GM19372 (cell line): Measurements from ENCODE around the gene RPS14.
"Not testable (repeated sequence)": the region's sequence is repeated elsewhere in the genome, so short reads cannot be mapped to it uniquely, and the experiment has no call there.

Source experiments
- ATAC-seq: cut with Tn5 transposase; IDR thresholded peaks from one replicate; pipeline ENCODE4 v1.9.1; 2021; ENCODE audit warnings: mild to moderate bottlenecking, low read depth, moderate library complexity; ENCODE audit not compliant: unreplicated experiment

The RPS14 gene

DNA sequence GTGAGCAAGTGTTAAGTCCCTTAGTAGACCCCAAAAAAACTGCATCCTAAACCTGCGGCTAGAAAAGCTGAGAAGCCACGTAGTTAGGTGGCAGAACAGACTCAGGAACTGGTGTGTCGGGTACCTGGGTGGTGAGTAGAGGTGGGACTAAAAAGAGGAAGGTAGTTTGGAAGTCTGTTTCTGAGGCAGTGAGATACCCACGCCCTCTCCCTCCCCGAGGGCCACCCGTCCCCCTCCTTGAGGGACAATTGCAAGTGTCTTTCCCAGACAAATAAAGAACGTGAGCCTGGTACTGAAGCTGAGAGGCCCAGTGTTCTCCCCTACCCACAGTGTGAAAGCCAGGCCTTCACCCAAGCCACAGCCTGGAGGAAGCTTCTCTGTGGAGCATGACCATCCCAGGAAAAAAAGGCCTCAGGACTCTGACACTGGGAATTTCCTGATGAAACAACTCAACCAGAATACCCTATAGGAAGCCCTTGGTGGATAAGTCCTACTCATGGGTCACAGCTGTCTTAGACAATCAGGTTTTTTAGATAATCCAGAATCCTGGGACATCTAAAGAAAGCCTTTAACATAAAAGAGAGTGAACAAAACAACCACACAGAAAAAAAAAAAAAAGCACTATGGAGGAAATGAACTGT lies 29.8 kb downstream of the RPS14 start:
- no peak for ATAC-seq

DNA sequence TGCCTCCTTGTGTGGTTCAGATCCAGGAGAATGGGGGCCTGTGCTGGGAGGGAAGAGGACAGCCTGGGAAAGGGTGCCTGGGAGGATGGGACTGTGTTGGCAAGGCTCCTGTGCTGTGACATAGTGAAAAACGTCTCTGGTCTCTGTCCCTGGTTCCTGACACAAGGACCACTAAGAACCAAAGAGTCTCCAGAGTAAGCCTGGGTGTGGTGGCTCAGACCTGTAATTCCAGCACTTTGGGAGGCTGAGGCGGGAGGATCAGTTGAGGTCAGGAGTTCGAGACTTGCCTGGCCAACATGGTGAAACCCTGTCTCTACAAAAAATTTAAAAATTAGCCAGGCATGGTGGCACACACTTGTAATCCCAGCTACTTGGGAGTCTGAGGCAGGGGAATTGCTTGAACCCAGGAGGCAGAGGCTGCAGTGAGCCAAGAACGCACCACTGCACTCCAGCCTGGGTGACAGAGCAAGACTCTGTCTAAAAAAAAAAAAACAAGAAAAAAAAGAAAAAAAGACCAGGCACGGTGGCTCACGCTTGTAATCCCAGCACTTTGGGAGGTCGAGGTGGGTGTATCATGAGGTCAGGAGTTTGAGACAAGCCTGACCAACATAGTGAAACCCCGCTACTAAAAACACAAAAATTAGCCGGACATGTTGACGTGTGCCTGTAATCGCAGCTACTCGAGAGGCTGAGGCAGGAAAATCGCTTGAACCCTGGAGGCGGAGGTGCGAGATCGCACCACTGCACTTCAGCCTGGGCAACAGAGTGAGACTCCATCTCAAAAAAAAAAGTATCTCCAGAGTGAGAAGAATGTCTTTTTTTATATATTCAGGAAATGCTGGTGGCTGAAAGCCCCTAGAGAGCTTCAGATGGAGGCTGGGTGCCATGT lies 35.4 kb downstream of the RPS14 start:
- not testable (repeated sequence) for ATAC-seq

DNA sequence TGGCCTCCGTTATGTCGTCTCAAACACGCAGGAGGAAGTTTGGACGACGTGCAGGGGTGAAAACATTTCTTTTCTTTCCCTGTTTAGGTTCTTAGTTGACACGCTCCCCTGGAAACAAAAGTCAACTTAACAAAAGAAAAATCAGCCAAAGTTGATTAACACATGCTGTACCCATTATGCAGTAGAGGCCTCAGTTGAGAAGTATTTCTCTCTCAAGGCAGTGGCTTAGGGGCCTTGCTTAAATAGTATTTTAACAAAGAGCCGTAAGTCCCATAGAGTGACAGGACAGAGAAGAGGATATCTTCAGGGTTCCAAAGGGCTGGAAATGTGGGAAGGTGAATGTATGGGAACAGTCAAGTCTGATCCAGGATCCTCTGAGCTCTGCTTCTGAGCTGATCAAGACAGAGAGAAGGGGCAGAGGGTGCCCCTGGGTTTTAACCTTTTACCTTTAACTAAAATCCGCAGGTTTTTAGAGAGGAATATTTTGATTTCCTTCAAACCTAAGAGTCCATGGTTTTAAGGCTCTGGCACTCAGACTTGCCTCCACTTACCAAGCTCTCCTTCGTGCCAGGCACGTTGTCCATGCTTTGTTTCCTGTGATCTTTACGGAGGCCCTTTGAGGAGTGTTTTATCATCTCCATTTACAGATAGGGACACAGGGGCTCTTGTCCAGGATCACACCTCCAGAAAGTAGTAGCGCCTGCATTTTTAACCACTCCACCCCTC lies 36.2 kb downstream of the RPS14 start:
- ATAC-seq = no peak

DNA sequence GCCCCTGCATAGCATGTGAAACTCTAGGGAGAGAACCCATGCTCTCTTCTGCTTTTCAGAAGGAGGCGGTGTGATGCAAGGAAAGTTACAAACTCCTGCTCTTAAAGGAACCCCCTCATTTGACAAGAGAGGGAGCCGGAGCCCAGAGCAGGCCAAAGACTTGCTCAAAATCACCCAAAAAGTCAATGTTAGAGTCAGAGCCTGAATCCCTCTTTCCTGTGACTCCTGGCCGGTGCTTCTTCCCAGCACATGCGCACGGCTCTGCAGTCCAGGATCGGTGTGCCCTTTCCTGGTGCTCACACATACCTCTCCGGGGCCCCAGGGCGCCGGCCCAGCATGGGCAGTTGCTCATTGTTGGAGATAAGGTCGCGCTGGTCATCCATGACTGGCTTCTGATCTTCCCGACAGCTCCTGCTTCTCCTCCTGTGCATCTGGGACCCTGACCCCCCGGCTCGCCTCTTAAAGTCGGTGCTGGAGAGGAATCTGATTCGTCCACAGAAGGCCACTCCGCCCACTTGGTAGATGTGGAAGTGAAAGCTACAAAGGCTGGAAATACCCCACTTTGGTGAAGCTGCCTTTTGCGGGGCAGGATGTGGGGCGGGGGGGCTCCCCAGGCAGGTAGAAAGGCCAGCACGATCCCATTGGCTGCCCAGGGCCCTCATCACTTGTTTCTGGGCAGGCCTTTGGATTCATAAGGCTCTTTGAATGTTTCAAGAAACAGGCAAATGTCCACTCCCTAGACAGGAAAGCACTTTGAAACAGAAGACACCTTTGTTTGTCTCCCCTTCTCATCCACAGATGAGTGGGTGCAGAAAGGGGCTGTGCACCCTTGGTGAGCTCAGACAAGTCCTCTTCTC lies 37.0 kb downstream of the RPS14 start, which contains the start of gene CD74:
Gene CD74 (minus strand): TSS at position 592 of the 857 bp plus-strand sequence. CDS start 161 bp downstream, at position 431.
- peak; percentile 66 for ATAC-seq

DNA sequence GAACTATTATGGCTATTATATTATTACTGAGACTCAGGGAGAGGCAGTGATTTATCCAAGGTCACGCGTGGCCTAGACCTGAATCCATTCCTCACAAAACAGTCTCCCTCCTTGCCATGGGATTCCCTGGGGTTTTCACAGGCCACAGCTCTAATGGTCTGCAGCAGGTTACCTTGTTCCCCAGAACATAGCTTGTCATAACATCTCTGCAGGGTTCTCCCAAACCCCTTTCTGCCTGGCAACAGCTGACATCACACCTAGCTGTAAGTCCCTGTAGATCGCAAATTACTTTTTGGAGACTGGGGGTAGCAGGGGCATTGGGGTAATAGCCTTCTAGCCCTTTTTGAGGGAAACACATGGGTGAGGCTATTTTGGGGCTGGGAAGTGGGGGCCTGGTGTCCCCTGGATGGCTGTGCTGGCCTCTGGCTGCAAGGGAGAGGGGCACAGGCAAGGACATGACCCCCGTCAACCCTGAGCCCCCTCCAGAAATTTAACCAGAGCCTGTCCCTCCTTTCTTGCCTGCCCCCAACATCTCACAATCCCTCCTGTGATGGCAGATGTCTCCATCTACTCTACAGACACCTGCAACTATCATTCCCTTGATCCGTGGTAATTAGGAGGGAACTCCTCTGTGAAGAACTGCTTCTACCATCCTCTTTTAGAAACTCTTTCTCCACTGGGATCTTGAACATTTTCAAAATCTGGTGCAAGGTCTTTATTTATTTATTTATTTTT lies 38.1 kb downstream of the RPS14 start:
- no peak for ATAC-seq

DNA sequence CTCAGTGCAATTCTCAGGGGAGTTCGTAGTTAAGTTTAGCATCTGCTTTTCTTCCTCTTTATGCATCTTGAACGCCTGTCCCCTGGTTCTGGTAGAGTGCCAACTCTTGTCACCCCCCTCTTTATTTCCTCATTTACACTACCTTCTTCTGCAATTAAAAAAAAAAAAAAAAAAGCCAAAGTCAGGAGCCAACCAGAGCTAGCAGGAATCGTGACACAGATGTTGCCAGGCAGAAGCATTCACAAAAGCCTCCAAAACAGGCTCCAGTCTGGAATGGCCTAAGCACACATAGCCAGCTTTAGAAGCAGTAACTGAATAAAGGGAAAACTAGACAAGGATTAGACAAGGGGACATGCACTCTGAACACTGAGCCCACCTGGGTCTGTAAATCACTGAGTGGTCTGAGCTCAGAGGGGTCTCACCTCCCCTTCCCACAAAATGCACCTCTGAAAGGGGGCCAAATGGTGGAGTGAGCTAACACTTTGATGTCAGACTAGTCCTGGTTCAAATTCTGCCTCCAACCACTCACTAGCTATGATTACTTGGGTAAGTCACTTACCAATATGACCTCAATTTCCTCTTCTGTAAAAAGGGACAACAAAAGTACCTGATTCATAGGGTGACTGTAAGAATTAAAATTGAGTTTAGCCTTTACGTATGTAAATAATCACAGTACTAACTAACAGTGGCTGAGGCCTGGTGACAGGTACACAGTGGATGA lies 38.9 kb downstream of the RPS14 start:
- ATAC-seq = no peak

DNA sequence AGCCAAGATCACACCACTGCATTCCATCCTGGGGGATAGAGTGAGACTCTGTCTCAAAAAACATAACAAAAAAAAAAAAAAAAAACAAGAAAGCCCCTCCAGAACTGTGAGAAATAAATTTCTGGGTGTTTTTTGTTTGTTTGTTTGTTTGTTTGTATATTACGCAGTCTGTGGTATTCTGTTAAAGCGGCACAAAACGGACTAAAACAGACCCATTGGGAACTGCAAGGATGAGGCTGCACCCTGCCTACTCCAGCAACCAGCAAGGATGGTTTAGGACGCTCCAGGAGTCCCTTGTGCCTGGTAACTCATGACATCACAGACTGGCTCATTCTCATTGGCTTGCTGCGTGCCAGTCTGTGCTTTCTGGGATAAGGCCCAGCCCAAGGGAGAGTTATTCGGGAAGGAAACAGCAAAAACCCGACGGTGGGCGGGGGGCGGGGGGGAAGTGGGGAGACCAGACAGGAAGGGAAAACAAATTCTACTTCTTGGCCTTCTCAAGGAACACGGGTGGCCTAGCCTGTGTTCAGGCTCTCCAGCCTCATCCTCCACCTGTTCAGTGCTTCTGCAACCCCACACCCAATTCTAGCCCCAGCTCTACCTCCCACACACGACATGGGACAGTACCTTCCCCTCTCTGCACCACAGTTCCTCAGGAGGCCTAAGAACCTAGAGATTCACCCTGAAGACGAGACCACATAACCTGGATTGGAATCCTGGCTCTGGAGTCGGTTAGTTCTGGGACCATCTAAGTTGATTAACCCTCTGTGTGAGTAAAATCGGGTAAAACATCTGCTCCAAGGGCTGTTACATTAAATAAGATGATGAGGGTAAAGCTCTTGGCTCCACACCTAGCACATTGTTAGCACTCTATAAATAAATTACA lies 39.7 kb downstream of the RPS14 start:
- peak; percentile 27 for ATAC-seq

DNA sequence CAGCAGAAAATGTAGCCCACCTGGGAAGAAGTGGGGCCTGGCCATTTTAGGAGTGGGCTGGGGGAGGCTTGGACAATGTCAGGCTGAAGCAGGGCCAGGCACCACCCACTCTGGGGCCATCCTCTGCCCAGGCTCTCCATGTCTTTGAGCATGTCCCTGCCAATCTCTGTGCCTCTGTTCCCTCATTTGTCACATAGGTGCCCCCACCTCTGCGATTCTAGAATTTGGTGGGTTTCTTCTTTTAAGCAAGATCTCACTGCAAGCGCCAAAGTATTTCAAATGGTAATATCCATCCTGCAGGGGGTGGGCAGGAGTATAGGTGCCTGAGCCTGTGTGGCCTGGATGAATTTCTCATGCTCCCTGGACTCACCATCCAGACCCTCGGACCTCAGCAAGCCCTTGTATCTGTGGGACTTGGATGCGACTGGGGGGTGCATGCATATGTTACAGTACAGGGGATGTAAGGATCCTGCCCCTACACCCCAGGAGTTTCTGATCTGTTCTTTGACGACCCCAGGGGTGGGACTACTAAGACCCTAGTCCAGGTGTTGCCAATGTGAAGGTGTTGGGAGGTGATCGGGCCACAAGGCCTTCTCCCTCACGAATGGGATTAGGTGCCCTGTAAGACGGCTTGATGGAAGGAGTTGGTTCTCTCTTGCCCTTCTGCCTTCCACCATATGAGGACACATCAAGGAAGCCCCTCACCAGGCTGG lies 41.2 kb downstream of the RPS14 start:
- ATAC-seq = no peak

DNA sequence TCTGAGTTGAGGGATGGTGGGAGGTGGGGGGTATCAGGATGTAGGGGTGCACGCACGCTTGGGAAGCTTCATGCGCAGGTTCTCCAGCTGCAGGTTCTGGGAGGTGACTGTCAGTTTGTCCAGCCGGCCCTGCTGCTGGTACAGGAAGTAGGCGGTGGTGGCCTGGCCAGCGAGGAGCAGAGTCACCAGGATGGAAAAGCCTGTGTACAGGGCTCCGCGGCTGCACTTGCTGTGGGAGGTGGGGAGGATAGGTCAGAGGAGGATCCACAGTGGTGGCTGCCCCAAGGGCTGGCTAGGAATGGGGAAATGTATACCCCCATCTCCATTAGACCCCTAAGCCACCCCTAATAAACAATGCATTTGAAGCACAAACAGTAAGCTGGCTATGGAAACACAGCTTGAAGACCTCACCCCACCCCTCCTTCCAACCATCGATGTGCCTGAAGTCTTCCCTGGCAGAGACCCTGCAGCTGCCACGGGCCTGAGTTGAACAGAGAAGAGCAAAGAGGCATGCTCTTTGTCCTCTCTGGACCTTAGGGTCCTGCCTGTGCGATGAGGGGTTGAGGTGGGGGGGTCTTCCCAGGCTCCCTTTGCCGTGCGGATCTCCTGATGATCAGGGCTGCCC lies 42.3 kb downstream of the RPS14 start:
- no peak for ATAC-seq

DNA sequence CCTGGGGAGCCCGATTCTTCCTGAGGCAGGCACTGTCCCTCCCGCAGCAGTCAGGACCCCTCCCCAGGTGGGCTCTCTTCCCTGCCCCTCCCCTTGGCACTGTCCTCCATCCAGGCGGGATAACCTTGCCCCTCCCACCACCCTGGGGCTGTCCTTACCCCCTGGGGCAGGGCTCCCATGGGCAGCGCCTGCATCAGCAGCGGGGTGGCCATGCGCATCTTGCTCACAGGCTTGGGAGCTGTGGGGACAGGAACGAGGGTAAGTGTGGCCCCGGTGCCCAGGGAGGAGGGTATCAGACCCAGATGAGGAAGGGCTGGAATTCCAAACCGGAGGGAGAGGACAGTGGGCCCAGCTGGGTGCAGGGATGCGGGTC lies 42.8 kb downstream of the RPS14 start:
- no peak for ATAC-seq

DNA sequence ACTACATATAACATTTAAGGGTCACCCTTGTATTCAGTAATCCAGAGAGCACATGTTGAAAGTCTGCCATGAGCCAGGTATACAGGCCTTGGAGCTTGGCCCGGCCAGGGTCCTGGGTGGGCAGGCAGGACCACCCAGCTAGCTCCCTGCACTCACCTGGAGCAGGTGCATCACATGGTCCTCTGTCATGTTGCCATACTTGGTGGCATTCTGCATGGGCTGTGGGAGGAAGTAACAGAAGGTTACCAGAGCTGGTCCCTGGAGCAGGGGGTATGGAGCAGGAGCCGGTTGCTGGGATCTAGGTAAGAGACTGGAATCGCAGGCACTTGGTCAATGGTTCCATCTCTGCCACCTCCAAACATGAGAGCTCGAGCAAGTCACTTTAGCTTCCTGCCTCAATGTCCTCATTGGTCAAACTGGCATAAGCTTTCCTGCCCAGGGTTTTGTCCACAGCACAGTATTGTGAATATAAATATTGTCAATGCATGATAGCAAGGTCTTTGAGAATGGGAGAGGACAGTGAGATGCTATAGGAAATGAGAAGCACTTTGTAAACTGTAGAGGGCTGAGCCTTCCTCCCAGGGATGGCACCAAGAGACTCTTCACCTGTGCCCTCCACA lies 43.3 kb downstream of the RPS14 start:
- ATAC-seq = no peak

DNA sequence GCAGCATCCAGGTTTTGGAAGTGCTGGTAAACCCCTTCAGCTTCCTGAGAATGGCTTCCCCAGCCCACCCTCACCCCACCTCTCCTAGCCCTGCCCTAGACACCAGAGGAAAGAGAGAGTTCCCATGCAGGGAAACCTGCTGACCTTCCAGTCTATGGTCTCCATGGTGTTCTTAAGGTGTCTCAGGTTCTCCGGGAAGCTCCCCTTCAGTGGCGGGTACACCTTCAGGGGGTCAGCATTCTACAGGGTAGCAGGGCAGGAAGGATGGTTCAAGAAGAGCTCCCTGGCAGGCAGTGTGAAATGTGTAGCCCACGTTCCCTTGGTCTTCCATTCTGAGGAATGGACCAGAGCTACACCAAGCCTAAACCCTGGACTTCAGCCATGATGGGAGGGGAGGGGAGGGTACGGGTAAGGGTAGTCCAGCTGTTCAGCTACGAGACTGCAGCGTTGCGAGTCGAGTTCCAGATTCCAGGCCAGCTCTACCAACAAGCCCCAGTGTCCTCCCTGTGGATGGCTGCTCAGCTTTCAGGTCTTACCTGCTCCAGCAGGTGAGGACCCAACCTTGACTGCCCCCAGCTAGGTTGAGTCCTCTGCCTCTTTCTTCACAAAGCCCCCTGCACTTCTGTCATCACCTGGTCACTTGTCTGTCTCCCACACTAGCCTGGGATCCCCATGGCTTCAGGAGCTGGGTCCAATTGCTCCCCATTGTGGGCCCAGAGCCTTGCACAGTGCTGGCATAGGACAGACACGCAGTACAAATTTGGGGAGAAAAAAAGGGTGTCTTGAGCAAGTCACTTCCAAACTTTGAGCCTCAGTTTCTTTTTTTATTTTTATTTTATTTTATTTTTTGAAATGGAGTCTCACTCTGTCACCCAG lies 44.4 kb downstream of the RPS14 start:
- no peak for ATAC-seq

DNA sequence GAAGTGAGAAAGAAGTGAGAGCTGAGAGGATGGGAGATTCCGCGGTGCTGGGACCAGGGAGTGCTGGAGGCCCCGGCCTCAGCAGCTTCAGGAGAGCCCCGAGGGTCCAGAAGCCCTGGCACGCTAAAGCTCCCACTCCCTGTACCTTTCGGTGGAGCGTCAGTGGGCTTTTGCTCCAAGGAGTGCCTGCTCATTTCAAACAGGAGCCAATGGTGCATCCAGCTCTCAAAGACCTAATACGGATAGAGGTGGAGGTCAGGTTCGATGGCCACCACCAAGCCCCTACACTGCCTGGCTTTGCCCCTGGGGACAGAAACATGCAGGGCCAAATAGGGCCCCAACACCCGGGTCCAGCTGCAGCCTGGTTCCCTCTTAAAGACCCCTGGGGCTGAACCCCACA lies 45.0 kb downstream of the RPS14 start:
- ATAC-seq = no peak

DNA sequence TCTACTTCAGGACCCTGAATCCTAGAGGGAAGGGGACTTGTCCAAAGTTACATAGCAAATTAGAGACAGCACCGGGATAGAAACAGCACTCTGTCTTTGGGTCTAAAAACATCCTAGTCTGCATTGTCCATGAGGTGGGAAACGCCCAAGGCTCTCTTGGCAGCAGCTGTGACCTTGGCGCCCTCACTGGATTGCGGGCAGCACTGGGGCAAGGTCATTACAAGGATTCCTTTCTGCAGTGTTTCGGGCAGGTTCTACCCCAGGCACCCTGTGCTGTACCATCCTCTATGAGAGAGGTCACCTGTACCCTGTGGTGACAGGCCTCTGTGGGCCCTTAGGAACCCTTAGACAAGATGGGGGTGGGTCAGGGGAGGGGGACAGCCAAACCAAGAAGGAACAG lies 45.4 kb downstream of the RPS14 start:
- no peak for ATAC-seq

DNA sequence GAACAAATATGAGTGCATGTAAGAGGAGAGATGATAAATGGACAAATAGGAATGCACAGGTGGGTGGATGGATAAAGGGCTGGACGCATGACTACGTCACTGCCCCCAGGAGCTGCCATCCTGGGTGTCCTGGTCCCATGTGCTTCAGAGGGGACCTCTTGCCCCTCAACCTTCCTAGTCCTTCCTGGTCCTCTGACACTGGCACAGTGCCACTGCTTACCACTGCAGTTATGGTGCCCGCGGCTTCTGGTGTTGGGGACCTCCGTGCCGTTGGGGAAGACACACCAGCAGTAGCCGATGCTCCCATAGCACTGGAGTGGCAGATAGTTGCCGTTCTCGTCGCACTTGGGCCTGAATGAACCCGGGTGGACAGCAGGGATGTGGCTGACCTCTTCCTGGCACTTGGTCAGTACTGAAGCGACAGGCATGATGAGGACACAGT lies 46.6 kb downstream of the RPS14 start:
- ATAC-seq = no peak
